ENCODE results near the gene NAALADL2. TPM values are rescaled to one million over a fixed set of nuclear protein-coding genes. Genes with fewer than 3 reads are reported as not detected.

The NAALADL2 gene
- total and polyA plus RNA-seq, 2 donors (not counting 1 experiment from before 2014, with no cell fraction given), result 8.8 to 11.6 TPM

DNA sequence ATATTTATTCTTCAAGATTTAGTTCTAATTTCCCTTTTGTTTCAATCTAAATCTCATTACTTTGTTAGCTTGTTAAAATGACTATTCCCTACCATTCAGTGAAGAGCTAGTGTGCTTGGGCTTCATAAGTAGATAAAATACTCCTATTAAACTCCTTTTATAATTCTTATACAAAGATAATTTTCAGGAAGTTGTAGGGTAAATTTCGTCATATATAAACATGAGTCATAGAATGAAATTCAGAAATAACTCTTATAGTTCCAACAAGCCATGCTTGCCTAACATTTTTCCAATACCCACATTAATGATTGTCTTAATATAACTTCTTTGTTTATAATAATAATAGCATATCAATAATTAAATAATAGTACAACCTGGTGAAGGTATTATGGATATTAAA is 407.3 kb downstream of the NAALADL2 start:
- peak; percentile 54 to 81 for DNase-seq (ENCODE audit: low read depth in 2 of 2)
- no peak overlapping the region for H3K4me2 ChIP-seq (ENCODE audit: extremely low read depth, insufficient read depth, low read length)
- no peak overlapping the region for H3K27ac ChIP-seq (ENCODE audit: insufficient read depth, low read length)

GRCh38 chr3:175267121-175267531 is 408.0 kb downstream of the NAALADL2 start:
- H4K20me1 ChIP-seq (ENCODE audit: control insufficient read depth, extremely low read depth, insufficient read depth, low read length), result no peaks in the 10 kb centered on the region
- H3K79me2 ChIP-seq (ENCODE audit: control insufficient read depth, insufficient read depth, low read length), result no peaks in the 10 kb centered on the region
- H3K9ac ChIP-seq (ENCODE audit: insufficient read depth, low read length), result no peak overlapping the region
- no peaks in the 10 kb centered on the region for H3K9me3 ChIP-seq (ENCODE audit: control insufficient read depth, insufficient read depth, low read depth, low read length)
- peak; percentile 68 to 79 for DNase-seq (ENCODE audit: low read depth in 2 of 2)
- no peak overlapping the region for H3K4me2 ChIP-seq (ENCODE audit: extremely low read depth, insufficient read depth, low read length)
- H3K27me3 ChIP-seq (ENCODE audit: control insufficient read depth, insufficient read depth, low read length), result no peaks in the 10 kb centered on the region
- no peaks in the 10 kb centered on the region for H3K4me1 ChIP-seq (ENCODE audit: control insufficient read depth, extremely low read depth, insufficient read depth, low read length)
- TF ChIP-seq, protein P1, sequence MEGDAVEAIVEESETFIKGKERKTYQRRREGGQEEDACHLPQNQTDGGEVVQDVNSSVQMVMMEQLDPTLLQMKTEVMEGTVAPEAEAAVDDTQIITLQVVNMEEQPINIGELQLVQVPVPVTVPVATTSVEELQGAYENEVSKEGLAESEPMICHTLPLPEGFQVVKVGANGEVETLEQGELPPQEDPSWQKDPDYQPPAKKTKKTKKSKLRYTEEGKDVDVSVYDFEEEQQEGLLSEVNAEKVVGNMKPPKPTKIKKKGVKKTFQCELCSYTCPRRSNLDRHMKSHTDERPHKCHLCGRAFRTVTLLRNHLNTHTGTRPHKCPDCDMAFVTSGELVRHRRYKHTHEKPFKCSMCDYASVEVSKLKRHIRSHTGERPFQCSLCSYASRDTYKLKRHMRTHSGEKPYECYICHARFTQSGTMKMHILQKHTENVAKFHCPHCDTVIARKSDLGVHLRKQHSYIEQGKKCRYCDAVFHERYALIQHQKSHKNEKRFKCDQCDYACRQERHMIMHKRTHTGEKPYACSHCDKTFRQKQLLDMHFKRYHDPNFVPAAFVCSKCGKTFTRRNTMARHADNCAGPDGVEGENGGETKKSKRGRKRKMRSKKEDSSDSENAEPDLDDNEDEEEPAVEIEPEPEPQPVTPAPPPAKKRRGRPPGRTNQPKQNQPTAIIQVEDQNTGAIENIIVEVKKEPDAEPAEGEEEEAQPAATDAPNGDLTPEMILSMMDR (conservative IDR thresholded peaks at IDR 0.05 in 1 of 2, IDR thresholded peaks at IDR 0.05 in 1 of 2; ENCODE audit: low read depth in 1 of 2, low read length in 2 of 2), result no peak
- TF ChIP-seq EZH2 (IDR thresholded peaks at IDR 0.05; ENCODE audit: low read length, missing control alignments), result no peak
- H3K36me3 ChIP-seq (ENCODE audit: control insufficient read depth, insufficient read depth, low read length), result no peaks in the 10 kb centered on the region
- no peak overlapping the region for H2AFZ ChIP-seq (ENCODE audit: low read length)
- peak overlapping the region; percentile 8 for H3K27ac ChIP-seq (ENCODE audit: insufficient read depth, low read length)
- H3K4me3 ChIP-seq (replicated peaks in 1 of 4; ENCODE audit: control extremely low read depth in 1 of 4, insufficient read depth in 1 of 4, low read depth in 3 of 4, low read length in 4 of 4), result no peak overlapping the region

More for the DNA sequence above, 407.3 kb downstream of the NAALADL2 start:
- no peaks in the 10 kb centered on the region for H3K4me1 ChIP-seq (ENCODE audit: control insufficient read depth, extremely low read depth, insufficient read depth, low read length)
- H3K27me3 ChIP-seq (ENCODE audit: control insufficient read depth, insufficient read depth, low read length), result no peaks in the 10 kb centered on the region
- no peaks in the 10 kb centered on the region for H3K79me2 ChIP-seq (ENCODE audit: control insufficient read depth, insufficient read depth, low read length)
- TF ChIP-seq, protein P1 (conservative IDR thresholded peaks at IDR 0.05 in 1 of 2, IDR thresholded peaks at IDR 0.05 in 1 of 2; ENCODE audit: low read depth in 1 of 2, low read length in 2 of 2), result no peak
- no peak for TF ChIP-seq EZH2 (IDR thresholded peaks at IDR 0.05; ENCODE audit: low read length, missing control alignments)
- no peak overlapping the region for H3K4me3 ChIP-seq (replicated peaks in 1 of 4; ENCODE audit: control extremely low read depth in 1 of 4, insufficient read depth in 1 of 4, low read depth in 3 of 4, low read length in 4 of 4)
- no peak overlapping the region for H3K9ac ChIP-seq (ENCODE audit: insufficient read depth, low read length)
- no peaks in the 10 kb centered on the region for H3K9me3 ChIP-seq (ENCODE audit: control insufficient read depth, insufficient read depth, low read depth, low read length)
- no peaks in the 10 kb centered on the region for H4K20me1 ChIP-seq (ENCODE audit: control insufficient read depth, extremely low read depth, insufficient read depth, low read length)
- H3K36me3 ChIP-seq (ENCODE audit: control insufficient read depth, insufficient read depth, low read length), result no peaks in the 10 kb centered on the region
- H2AFZ ChIP-seq (ENCODE audit: low read length), result no peak overlapping the region

GRCh38 chr3:175267561-175267960 is 408.4 kb downstream of the NAALADL2 start:
- Histone ChIP-seq H3K9me3 (ENCODE audit: control insufficient read depth, insufficient read depth, low read depth, low read length) (no peaks in the 10 kb centered on the region), H3K79me2 (ENCODE audit: control insufficient read depth, insufficient read depth, low read length) (no peaks in the 10 kb centered on the region), H3K9ac (ENCODE audit: insufficient read depth, low read length) (no peak overlapping the region), H3K27ac (ENCODE audit: insufficient read depth, low read length) (peak overlapping the region; percentile 8), H2AFZ (ENCODE audit: low read length) (no peak overlapping the region), H3K4me2 (ENCODE audit: extremely low read depth, insufficient read depth, low read length) (no peak overlapping the region), H3K27me3 (ENCODE audit: control insufficient read depth, insufficient read depth, low read length) (no peaks in the 10 kb centered on the region), H3K4me3 (replicated peaks in 1 of 4; ENCODE audit: control extremely low read depth in 1 of 4, insufficient read depth in 1 of 4, low read depth in 3 of 4, low read length in 4 of 4) (no peak overlapping the region), H3K4me1 (ENCODE audit: control insufficient read depth, extremely low read depth, insufficient read depth, low read length) (no peaks in the 10 kb centered on the region), H3K36me3 (ENCODE audit: control insufficient read depth, insufficient read depth, low read length) (no peaks in the 10 kb centered on the region), H4K20me1 (ENCODE audit: control insufficient read depth, extremely low read depth, insufficient read depth, low read length) (no peaks in the 10 kb centered on the region)
- no peak for TF ChIP-seq EZH2 (IDR thresholded peaks at IDR 0.05; ENCODE audit: low read length, missing control alignments)
- TF ChIP-seq, protein P1 (conservative IDR thresholded peaks at IDR 0.05 in 1 of 2, IDR thresholded peaks at IDR 0.05 in 1 of 2; ENCODE audit: low read depth in 1 of 2, low read length in 2 of 2), result no peak
- peak; percentile 26 to 45 for DNase-seq (ENCODE audit: low read depth in 2 of 2)
